ENCODE results near the gene GAS2L2. TPM values are rescaled to one million over a fixed set of nuclear protein-coding genes. Genes with fewer than 3 reads are reported as not detected.

GAS2L2 gene
- total RNA-seq, 1 donor from 2014 or later: not detected

GRCh38 chr17:35695613-35696012 is 57.4 kb downstream of the GAS2L2 start:
- no peak for DNase-seq (ENCODE audit: low spot score)

- no peak for DNase-seq (ENCODE audit: low spot score)
These were observed 58.1 kb downstream of the GAS2L2 start for GRCh38 chr17:35694906-35695305.

Other genes with a start within 250 kb of the GAS2L2 start
- 3.3 TPM for gene SLFN12L, start 215.6 kb downstream of the GAS2L2 start, total RNA-seq
- not detected for gene SLFN14, start 192.4 kb downstream of the GAS2L2 start, total RNA-seq
- 7.5 TPM for gene PEX12, start 174.7 kb downstream of the GAS2L2 start, total RNA-seq
- gene AP2B1, start 165.9 kb downstream of the GAS2L2 start, total RNA-seq: 162 TPM
- 7.9 TPM for gene RASL10B, start 21.6 kb downstream of the GAS2L2 start, total RNA-seq
- gene C17orf50, start 7.6 kb upstream of the GAS2L2 start, total RNA-seq: not detected
- gene MMP28, start 42.4 kb upstream of the GAS2L2 start, total RNA-seq: 32.8 TPM
- gene TAF15, start 56.2 kb upstream of the GAS2L2 start, total RNA-seq: 130 TPM
- gene HEATR9, start 115.7 kb upstream of the GAS2L2 start, total RNA-seq: 0.09 TPM
- 14.9 TPM for gene CCL5, start 127.1 kb upstream of the GAS2L2 start, total RNA-seq
- gene RDM1, start 177.5 kb upstream of the GAS2L2 start, total RNA-seq: 0.75 TPM
- gene LYZL6, start 190.5 kb upstream of the GAS2L2 start, total RNA-seq: not detected
- gene CCL16, start 228.3 kb upstream of the GAS2L2 start, total RNA-seq: 0.35 TPM
- 43.3 TPM for gene CCL14, start 233.5 kb upstream of the GAS2L2 start, total RNA-seq
- 9.4 TPM for gene CCL15, start 248.3 kb upstream of the GAS2L2 start, total RNA-seq

Data from mucosa of gallbladder (tissue), 1 donor.